WI38 (cell line): ENCODE results near the gene CWC15.
"Not testable (repeated sequence)": the region's sequence is repeated elsewhere in the genome, so short reads cannot be mapped to it uniquely, and the experiment has no call there.

Source experiments
- H3K4me3 ChIP-seq: 2 replicates; pipeline ENCODE4 v1.5.1; 2011; ENCODE audit warnings: low read depth, mild to moderate bottlenecking, control low read depth, low read length
- CTCF ChIP-seq: IDR thresholded peaks from 2 replicates; pipeline ENCODE4 v1.5.1; 2012; ENCODE audit warnings: low read depth, mild to moderate bottlenecking, control low read depth, low read length

The CWC15 gene

GRCh38 chr11:94926271-94926625 is 47.1 kb downstream of the CWC15 start:
- no peak for TF ChIP-seq CTCF
- no peak overlapping the region for H3K4me3 ChIP-seq

- no peak overlapping the region for H3K4me3 ChIP-seq
- no peak for TF ChIP-seq CTCF
Measured at GRCh38 chr11:94925422-94926270, 47.7 kb downstream of the CWC15 start.

GRCh38 chr11:94924612-94925011 is 48.7 kb downstream of the CWC15 start:
- no peak for TF ChIP-seq CTCF
- H3K4me3 ChIP-seq = no peak overlapping the region

DNA sequence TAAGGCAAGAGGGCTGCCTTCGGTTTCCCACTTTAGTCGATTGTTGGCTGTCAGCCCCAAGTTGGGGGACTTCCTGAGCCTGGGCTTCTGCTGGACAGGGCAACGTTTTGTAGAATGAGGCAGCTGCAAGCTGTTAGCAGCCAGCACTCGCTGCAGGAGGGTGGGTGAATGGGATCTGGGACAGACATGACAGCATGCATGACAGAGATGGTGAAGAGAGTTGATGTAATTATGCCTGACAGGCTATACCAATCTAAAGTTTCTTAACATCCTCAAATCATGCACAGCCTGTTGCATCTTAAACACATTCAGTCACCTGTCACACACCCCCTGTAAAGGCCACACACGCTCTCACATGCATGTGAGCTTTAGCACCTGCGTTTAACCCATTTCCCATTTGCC is 49.2 kb downstream of the CWC15 start:
- H3K4me3 ChIP-seq = no peak overlapping the region
- no peak for TF ChIP-seq CTCF

- H3K4me3 ChIP-seq = no peak overlapping the region
- no peak for TF ChIP-seq CTCF
Measured at GRCh38 chr11:94923004-94923334, 50.4 kb downstream of the CWC15 start.

DNA sequence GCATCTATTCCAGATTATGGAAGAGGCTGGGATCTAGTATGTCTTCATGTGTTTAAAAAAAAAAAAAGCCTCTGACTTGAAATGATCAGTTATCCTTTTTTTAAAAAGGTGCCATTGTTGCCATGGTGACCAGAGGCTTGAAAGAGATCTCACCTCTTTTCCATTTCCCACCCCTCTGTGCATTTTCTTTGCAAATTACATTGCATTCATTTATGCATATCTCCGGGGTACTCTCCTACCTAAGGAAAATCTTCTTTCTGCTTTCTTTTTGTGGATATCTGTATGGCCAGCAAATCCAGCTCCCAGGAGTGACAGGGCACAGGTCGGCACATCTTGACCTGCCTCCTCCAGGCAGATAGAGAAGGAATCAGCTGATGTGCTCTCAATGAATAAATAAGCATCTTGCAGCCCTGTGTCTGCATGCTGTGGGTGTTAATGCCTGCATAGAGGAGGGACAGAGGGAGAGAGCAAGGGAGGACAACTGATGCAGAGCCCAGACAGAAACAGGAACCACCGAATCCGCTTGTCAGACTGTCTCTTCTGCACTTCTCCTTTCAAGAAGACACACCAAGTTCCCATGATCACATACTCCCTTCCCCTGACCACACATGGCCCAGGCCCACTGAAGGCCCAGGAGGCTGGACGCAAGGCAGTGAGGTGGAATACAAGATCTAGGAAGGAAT is 50.9 kb downstream of the CWC15 start:
- H3K4me3 ChIP-seq = no peak overlapping the region
- TF ChIP-seq CTCF = no peak

DNA sequence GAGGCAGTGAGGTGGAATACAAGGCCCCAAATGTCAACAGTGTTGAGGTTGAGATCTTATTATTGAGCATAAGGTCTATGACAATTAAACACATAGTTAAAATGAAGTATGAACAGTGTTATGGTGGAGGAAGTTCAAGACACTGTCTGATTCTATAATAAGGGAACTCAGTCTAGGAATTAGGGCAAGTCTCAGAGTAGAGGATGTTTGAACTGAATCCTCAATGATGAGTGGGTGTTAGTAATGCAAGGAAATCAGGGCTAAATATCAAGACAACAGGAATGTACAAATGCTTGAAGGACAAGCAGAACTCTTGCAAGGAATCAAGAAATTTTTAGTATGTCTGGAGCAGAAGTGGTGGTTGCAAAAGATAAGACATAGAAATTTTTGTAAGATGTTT is 53.0 kb downstream of the CWC15 start:
- no peak for TF ChIP-seq CTCF
- no peak overlapping the region for H3K4me3 ChIP-seq

GRCh38 chr11:94913718-94914394 is 59.5 kb downstream of the CWC15 start:
- H3K4me3 ChIP-seq = not testable (repeated sequence)
